Stimulated activated CD8-positive, alpha-beta memory T cell treated with anti-CD3 and anti-CD28 coated beads, Interleukin-15, amount 100 ng/mL, for 1 hour (primary cell): ENCODE data around the gene ARMH4.
"Not testable (repeated sequence)": the region's sequence is repeated elsewhere in the genome, so short reads cannot be mapped to it uniquely, and the experiment has no call there.

Experiments used
- DNase-seq: peaks from one replicate; pipeline ENCODE4 v3.0.0-alpha.2; 2020; ENCODE audit warnings: low read depth

The ARMH4 gene

GRCh38 chr14:58146399-58146798 is 5.6 kb downstream of the ARMH4 start:
- DNase-seq, result no peak

GRCh38 chr14:58145936-58146335 is 6.1 kb downstream of the ARMH4 start:
- no peak for DNase-seq

GRCh38 chr14:58143106-58143505 is 8.9 kb downstream of the ARMH4 start:
- DNase-seq, result no peak

- no peak for DNase-seq
Measured at GRCh38 chr14:58141893-58142292, 10.1 kb downstream of the ARMH4 start.

GRCh38 chr14:58138714-58139482 is 13.1 kb downstream of the ARMH4 start:
- no peak for DNase-seq

- no peak for DNase-seq
Measured at GRCh38 chr14:58138031-58138713, 13.8 kb downstream of the ARMH4 start.

- DNase-seq, result no peak
Measured at GRCh38 chr14:58133739-58134138, 18.3 kb downstream of the ARMH4 start.

GRCh38 chr14:58131386-58131785 is 20.6 kb downstream of the ARMH4 start:
- no peak for DNase-seq

GRCh38 chr14:58130116-58130782 is 21.8 kb downstream of the ARMH4 start:
- no peak for DNase-seq

- DNase-seq, result no peak
Measured at GRCh38 chr14:58129208-58129607, 22.8 kb downstream of the ARMH4 start.

GRCh38 chr14:58128416-58128815 is 23.6 kb downstream of the ARMH4 start:
- DNase-seq, result no peak

- not testable (repeated sequence) for DNase-seq
Measured at GRCh38 chr14:58122546-58122945, 29.5 kb downstream of the ARMH4 start.

- no peak for DNase-seq
Measured at GRCh38 chr14:58121530-58122186, 30.4 kb downstream of the ARMH4 start.

GRCh38 chr14:58119381-58119780 is 32.6 kb downstream of the ARMH4 start:
- DNase-seq, result no peak

- DNase-seq, result no peak
Measured at GRCh38 chr14:58118097-58118815, 33.8 kb downstream of the ARMH4 start.

GRCh38 chr14:58109744-58110143 is 42.3 kb downstream of the ARMH4 start:
- DNase-seq, result no peak

GRCh38 chr14:58108717-58109116 is 43.3 kb downstream of the ARMH4 start:
- DNase-seq, result no peak

- DNase-seq, result peak; percentile 3
Measured at GRCh38 chr14:58107947-58108552, 44.0 kb downstream of the ARMH4 start.

- DNase-seq, result no peak
Measured at GRCh38 chr14:58107041-58107440, 45.0 kb downstream of the ARMH4 start.

- DNase-seq, result no peak
Measured at GRCh38 chr14:58106446-58106845, 45.6 kb downstream of the ARMH4 start.

- no peak for DNase-seq
Measured at GRCh38 chr14:58104808-58105207, 47.2 kb downstream of the ARMH4 start.
